IPS-18c (cell line): ENCODE results near the gene CCDC188.

Source experiments
- H3K4me3 ChIP-seq: 2 replicates; pipeline ENCODE4 v1.7.0; 2013; ENCODE audit warnings: low read depth, mild to moderate bottlenecking, low read length, moderate library complexity; ENCODE audit not compliant: insufficient read depth
- H3K9me3 ChIP-seq: one replicate; pipeline ENCODE4 v1.6.1; 2013; ENCODE audit warnings: mild to moderate bottlenecking, low read length, moderate library complexity; ENCODE audit not compliant: control insufficient read depth, insufficient read depth

The CCDC188 gene

DNA sequence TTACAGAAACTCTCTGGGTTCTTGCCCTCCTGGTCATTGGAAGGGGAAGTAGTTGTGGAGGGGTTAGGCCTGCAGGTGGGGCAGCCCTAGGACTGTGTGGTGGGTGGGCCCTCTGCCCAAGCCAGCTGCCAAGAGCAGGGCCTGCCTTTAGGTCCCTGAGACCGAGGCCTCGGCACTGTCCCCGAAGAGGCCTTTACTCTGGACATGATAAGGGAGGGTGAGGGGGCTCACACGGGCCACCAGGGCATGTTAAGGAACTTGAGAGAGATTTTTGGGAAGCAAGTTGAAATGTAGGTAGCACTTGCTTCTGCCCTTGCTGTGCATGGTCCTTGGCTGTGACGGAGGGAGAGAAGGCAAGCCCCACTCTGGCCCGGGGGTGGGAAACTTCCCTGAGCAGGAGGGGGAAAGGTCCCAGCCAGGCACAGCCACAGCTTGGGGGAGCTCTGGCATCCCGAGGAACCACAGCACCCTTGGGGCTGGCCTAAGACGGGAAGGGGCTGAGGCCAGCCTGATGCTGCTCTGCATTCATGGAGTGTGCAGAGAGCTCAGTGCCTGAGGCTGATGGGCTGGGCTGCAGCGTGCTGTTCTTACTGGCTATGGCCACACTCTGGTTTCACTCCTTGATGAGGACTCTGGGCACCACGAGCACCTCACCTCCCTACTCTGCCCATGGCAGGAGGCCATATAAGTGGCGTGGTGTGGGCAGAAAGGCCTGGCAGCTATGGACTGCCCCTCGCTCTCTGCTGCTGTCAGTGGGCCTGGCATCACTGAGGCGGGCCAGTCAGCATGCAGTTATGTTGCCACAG, 42.7 kb downstream of the CCDC188 start:
- Histone ChIP-seq H3K9me3 (peaks cover 3% of the 10 kb centered on the region), H3K4me3 (no peak overlapping the region)

DNA sequence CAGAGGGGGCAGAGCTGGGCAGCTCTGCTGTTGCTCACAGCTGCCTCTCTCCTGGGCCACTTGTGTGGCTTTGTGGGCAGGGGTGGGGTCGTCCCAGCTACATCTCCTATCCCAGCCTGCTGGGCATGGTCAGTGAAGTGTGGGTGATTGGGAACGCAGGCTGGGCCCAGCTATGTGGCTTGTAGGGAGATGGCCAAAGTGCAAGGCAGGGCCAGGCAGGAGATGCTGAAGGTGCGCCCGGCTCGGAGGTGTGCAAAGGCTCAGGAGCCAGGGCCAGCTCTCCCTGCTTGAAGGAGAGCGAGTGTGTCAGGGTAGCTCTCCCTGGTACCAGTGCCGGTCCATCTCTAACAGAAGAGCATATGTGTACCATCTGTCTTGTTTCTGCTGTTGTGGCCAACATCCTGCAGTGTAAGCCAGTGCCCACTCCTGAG, 43.4 kb downstream of the CCDC188 start:
- Histone ChIP-seq H3K4me3 (no peak overlapping the region), H3K9me3 (peaks cover 3% of the 10 kb centered on the region)

DNA sequence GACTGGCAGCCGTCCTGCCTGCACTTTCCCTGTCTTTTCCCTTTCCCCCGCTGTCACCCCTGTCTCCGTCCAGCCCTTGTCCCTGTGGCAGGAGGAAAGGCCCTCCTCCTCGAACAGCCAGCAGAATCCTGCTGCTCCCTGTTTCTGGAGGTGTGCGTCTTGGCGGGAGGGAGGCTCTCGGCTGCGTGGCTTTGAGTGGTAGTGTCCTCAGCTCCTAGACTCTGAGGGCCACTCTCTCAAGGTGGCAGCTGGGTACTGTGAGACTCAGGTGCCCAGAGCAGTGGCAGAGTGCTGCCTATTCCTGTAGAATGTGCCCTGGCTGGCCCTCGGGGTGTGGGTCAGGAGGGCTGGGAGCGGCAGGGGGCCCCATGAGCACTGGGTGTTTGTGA, 44.0 kb downstream of the CCDC188 start:
- H3K9me3 ChIP-seq = peaks cover 3% of the 10 kb centered on the region
- H3K4me3 ChIP-seq = no peak overlapping the region

DNA sequence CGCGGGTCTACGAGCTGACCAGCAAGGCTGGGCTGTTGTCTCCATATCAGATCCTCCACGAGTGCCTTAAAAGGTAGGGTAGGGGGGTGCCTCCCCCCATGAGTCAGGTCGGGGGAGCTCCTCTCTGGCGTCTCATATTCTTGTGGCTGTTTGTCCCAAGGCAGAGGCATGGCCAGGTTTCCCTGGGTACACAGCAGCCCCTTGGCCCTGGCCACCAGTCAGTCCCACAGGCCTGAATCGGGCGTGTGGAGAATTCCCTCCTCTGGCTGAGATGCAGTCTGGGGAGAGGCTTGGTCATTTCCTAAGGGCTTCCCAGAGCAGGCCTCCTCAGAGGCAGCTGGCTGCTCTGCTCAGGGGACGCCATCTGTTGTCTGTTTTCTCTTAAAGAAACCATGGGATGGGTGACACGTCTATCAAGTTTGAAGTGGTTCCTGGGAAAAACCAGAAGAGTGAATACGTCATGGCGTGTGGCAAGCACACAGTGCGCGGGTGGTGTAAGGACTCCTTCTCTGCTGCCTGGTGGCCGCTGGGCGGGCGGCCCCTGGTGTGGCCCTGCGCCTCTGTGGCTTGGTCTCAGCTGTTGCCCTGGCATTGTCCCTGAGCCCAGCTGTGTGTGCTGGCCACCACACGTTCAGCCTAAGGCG, 44.5 kb downstream of the CCDC188 start:
- no peak overlapping the region for H3K4me3 ChIP-seq
- peaks cover 3% of the 10 kb centered on the region for H3K9me3 ChIP-seq

DNA sequence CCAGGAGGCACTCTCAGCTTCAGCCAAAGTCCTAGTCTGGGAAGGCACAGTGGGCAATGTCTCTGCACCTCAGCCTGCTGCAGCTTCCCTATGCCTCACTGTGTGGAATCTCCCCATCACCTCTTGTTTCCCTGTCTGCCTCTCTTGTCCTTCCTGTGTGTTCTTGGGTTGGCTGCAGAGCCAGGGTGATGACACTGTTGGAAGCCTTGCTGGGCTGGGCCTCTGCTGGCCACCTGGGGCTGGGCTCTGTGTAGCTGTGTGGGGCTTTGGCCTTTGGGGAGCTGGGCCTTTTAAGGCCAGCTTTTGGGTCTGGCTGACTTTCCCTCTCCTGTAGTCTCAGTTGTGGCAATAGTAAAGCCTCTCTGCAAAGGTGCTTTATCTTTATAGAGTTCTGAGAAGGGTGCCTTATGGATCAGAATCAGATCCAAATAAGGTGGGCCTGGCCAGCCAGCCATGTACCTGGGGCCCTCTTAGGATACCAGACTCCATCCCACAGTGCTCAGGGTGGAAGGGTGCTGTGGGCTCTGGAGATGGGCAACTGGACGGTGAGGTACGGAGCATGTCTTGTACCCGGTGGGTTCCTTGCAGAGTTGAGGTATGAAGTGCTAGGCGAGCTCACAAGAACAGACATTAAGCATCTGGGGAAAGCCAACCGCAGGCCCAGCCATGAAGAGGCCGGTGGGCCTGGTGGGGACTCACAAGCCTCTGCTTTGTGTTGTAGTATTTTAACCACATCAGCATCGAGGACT, 45.2 kb downstream of the CCDC188 start:
- H3K9me3 ChIP-seq = peaks cover 3% of the 10 kb centered on the region

DNA sequence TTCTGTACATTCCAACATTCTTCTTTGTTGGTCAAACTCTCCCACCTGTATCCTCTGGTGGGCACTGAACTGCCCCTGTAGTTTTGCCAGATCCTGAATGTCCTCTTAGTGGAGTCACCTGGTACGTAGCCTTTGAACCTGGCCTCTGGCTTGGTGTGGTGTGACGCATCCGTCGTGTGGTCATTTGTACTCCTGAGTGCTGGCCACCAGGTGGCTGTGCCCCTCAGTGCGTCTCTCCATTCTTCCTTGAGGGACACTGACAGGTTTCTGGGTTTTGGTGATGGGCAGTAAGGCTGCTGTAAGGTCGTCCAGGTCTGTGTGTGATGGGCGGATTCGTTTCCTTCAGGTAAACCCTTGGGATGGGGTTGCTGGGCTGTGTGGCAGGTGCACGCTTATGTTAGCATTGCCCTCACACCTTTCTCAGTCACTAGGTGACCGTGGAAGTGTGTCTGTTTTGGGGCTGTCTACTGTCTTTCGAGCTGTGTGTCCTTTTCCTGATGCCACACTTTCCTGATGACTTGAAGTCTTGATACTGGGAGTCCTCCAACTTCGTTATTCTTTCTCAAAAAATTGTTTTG, 48.6 kb downstream of the CCDC188 start:
- H3K9me3 ChIP-seq = no peaks in the 10 kb centered on the region

More for the DNA sequence above, 45.2 kb downstream of the CCDC188 start:
- no peak overlapping the region for H3K4me3 ChIP-seq

DNA sequence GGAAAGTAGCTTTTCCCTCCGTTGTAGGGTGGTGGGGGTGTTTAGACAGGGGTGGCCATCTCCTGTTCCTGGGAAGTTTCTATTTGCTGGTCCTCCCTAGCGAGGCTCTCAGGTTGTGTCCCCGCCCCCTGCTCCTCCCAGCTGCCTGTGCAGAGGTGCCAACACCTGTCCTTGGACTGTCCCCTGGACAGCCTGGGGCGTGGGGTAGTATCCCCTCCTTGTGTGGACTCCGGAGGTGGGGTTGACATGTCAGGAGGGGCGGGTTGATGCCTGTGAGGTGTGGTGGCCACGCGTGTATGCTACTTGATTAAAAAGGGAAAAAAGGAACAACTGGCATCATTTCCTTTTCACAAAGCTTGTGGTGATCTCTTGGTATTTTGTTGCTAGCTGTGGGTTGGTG, 49.2 kb downstream of the CCDC188 start:
- H3K4me3 ChIP-seq = no peak overlapping the region
- H3K9me3 ChIP-seq = no peaks in the 10 kb centered on the region

More for the DNA sequence above, 48.6 kb downstream of the CCDC188 start:
- no peak overlapping the region for H3K4me3 ChIP-seq

DNA sequence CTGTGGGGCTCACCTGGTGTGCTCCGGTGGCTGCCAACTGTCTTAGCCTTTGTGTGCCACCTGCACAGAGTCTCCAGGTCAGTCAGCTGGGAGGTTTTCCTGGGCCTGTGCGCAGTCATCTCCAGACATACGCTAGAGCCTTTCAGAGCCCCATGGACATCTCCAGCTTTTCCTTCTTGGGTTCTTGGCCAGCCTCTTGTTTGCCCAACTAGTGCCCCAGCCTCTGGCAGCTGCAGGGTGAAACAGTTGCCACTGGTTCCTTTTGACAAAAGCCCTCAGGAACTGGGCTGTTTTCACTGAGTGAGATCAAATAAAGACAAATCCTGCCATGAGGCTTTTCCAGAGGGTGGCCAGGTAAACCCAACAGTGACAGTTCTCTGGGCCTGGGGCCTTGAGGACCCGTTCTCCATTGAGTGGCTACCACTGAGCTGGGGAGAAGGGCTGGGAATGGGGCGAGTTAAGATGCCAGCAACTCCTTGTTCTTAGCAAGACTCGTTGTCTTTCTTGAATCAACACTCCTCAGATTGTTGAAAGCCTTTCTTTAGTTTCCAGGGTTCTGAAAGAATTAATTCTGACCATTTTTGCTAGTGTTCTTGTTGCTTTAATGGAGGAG, 51.6 kb downstream of the CCDC188 start:
- no peaks in the 10 kb centered on the region for H3K9me3 ChIP-seq

More for the DNA sequence above, 51.6 kb downstream of the CCDC188 start:
- H3K4me3 ChIP-seq = no peak overlapping the region
